ENCODE results near the gene TBX15. TPM values are rescaled to one million over a fixed set of nuclear protein-coding genes. Genes with fewer than 3 reads are reported as not detected.

Gene TBX15
- polyA plus RNA-seq, 3 donors: 0.16 to 2.0 (median 0.79) TPM

- 13 to 29% (median 16%) methylated on average over 44 of the region's 44 CpGs for WGBS, 3 donors
- no peak overlapping the region for H3K27ac ChIP-seq (ENCODE audit: low read depth, low read length)
Observed at GRCh38 chr1:118989006-118989815, 1.1 kb upstream of the TBX15 start.

GRCh38 chr1:118987468-118988185 is 516 bp downstream of the TBX15 start:
- H3K27ac ChIP-seq (ENCODE audit: low read depth, low read length): no peak overlapping the region
- WGBS, 3 donors: 3 to 4% (median 4%) methylated on average over 60 to 65 of the region's 65 CpGs

- no peak overlapping the region for H3K27ac ChIP-seq (ENCODE audit: low read depth, low read length)
Observed at GRCh38 chr1:118986555-118987467, 1.3 kb downstream of the TBX15 start.

GRCh38 chr1:118985640-118986554 is 2.2 kb downstream of the TBX15 start:
- 12 to 18% (median 15%) methylated on average over 34 of the region's 34 CpGs for WGBS, 3 donors
- no peak overlapping the region for H3K27ac ChIP-seq (ENCODE audit: low read depth, low read length)

More at GRCh38 chr1:118986555-118987467, 1.3 kb downstream of the TBX15 start:
- 12 to 16% (median 13%) methylated on average over 42 of the region's 42 CpGs for WGBS, 3 donors

GRCh38 chr1:118984722-118985639 is 3.2 kb downstream of the TBX15 start:
- WGBS, 3 donors: 17 to 28% (median 24%) methylated on average over 48 of the region's 48 CpGs
- no peak overlapping the region for H3K27ac ChIP-seq (ENCODE audit: low read depth, low read length)

GRCh38 chr1:118984086-118984721 is 3.9 kb downstream of the TBX15 start:
- 10 to 17% (median 12%) methylated on average over 43 of the region's 43 CpGs for whole genome bisulfite sequencing, 3 donors
- H3K27ac ChIP-seq (ENCODE audit: low read depth, low read length): no peak overlapping the region

- 23 to 37% (median 26%) methylated on average over 22 of the region's 22 CpGs for WGBS, 3 donors
- H3K27ac ChIP-seq (ENCODE audit: low read depth, low read length): no peak overlapping the region
Observed at GRCh38 chr1:118983558-118984041, 4.5 kb downstream of the TBX15 start.

GRCh38 chr1:118982821-118983557 is 5.2 kb downstream of the TBX15 start:
- no peak overlapping the region for H3K27ac ChIP-seq (ENCODE audit: low read depth, low read length)
- WGBS, 3 donors: 15 to 26% (median 18%) methylated on average over 26 of the region's 26 CpGs

- H3K27ac ChIP-seq (ENCODE audit: low read depth, low read length): no peak overlapping the region
Observed at GRCh38 chr1:118982266-118982665, 5.9 kb downstream of the TBX15 start.

GRCh38 chr1:118981436-118981835 is 6.7 kb downstream of the TBX15 start:
- H3K27ac ChIP-seq (ENCODE audit: low read depth, low read length): no peak overlapping the region
- 28 to 34% (median 31%) methylated on average over 1 of the region's 1 CpG for WGBS, 3 donors

More at GRCh38 chr1:118982266-118982665, 5.9 kb downstream of the TBX15 start:
- 38 to 53% (median 42%) methylated on average over 6 of the region's 6 CpGs for WGBS, 3 donors

GRCh38 chr1:118979754-118980575 is 8.2 kb downstream of the TBX15 start:
- WGBS, 3 donors: 7 to 13% (median 12%) methylated on average over 56 to 59 of the region's 59 CpGs
- no peak overlapping the region for H3K27ac ChIP-seq (ENCODE audit: low read depth, low read length)

- WGBS, 3 donors: 8 to 23% (median 13%) methylated on average over 23 of the region's 23 CpGs
- H3K27ac ChIP-seq (ENCODE audit: low read depth, low read length): no peak overlapping the region
Observed at GRCh38 chr1:118978914-118979701, 9.0 kb downstream of the TBX15 start.

- no peak overlapping the region for H3K27ac ChIP-seq (ENCODE audit: low read depth, low read length)
- 72 to 86% (median 81%) methylated on average over 2 of the region's 2 CpGs for WGBS, 3 donors
Observed at GRCh38 chr1:118977600-118977999, 10.5 kb downstream of the TBX15 start.

GRCh38 chr1:118974661-118975060 is 13.5 kb downstream of the TBX15 start:
- 43 to 68% (median 64%) methylated on average over 4 of the region's 4 CpGs for WGBS, 3 donors
- H3K27ac ChIP-seq (ENCODE audit: low read depth, low read length): no peak overlapping the region
